Colonic mucosa (tissue), 4 donors: Measurements from ENCODE around the gene RTP1. TPM values are rescaled to one million over a fixed set of nuclear protein-coding genes. Genes with fewer than 3 reads are reported as not detected.

Experiments
- DNase-seq: peaks from one replicate; pipeline ENCODE4 v3.0.0-alpha.2; 2020
- H3K27ac ChIP-seq: fragments of 200-600 bp; one replicate; pipeline ENCODE4 v1.8.0; 2021
- H3K27me3 ChIP-seq: fragments of 200-600 bp; one replicate; pipeline ENCODE4 v1.8.0; 2021
- H3K36me3 ChIP-seq: fragments of 200-600 bp; one replicate; pipeline ENCODE4 v1.8.0; 2021
- H3K4me1 ChIP-seq: fragments of 200-600 bp; one replicate; pipeline ENCODE4 v1.8.0; 2021; ENCODE audit warnings: mild to moderate bottlenecking
- H3K4me3 ChIP-seq: fragments of 200-600 bp; one replicate; pipeline ENCODE4 v1.8.0; 2021
- H3K9ac ChIP-seq, 2 donors: one replicate each; pipeline ENCODE4 v1.7.0; 2013; ENCODE audit warnings: control low read depth in 2 of 2, low read depth in 2 of 2, low read length in 2 of 2
- H3K9me3 ChIP-seq: fragments of 200-600 bp; one replicate; pipeline ENCODE4 v1.8.0; 2021
- intact Hi-C: fragments of 100-400 bp; cut with DNase I; formaldehyde crosslinking; loops from one replicate; pipeline ENCODE4 v1.14.1; 2022
- total RNA-seq, 2 donors: library from RNA; stranded (reverse); fragmentation: NEBNext Ultra II Directional in 1 of 2; extraction: Animal tissue kit (Norgen Biotek cat#: 25700) in 1 of 2; gene quantifications; one replicate each; pipeline ENCODE4 v1.2.1, GENCODE V29; 2021
- TF ChIP-seq, protein P1 (sequence below): fragments of 200-600 bp; IDR thresholded peaks from one replicate; pipeline ENCODE4 v1.8.0; 2022; ENCODE audit warnings: antibody characterized with exemption, mild to moderate bottlenecking
- donor health status: healthy.
- donor health status: DM: no; HTN: no; CAD: no.
- donor health status: DM: no; HTN: no; CAD: no.

Gene RTP1
- total RNA-seq, 2 donors from 2014 or later: not detected

DNA sequence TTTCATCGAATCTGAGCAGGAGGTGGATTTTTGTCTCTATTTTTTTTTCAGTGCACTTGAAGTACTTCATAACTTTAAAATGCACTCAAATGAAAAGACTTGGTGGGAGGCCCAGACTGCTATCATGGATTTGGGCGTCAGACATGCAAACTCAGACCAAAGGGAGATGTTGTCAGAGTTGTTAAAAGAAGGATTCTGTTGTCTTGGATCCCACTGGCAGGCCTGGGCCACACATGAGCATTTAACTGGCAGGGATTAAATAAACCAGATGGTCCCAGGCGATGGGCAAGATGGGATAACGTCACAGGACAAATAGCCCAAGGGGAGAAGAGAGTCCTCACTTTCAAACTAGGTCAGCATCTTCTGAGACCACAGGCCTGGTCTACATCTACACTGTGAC lies 15.4 kb downstream of the RTP1 start:
- Histone ChIP-seq H3K27ac (no peak overlapping the region), H3K9me3 (no peaks in the 10 kb centered on the region), H3K36me3 (no peaks in the 10 kb centered on the region), H3K27me3 (no peaks in the 10 kb centered on the region), H3K9ac (no peak overlapping the region), H3K4me1 (no peaks in the 10 kb centered on the region), H3K4me3 (no peak overlapping the region)
- no peak for DNase-seq
- intact Hi-C loops: no loop called here
- TF ChIP-seq, protein P1, sequence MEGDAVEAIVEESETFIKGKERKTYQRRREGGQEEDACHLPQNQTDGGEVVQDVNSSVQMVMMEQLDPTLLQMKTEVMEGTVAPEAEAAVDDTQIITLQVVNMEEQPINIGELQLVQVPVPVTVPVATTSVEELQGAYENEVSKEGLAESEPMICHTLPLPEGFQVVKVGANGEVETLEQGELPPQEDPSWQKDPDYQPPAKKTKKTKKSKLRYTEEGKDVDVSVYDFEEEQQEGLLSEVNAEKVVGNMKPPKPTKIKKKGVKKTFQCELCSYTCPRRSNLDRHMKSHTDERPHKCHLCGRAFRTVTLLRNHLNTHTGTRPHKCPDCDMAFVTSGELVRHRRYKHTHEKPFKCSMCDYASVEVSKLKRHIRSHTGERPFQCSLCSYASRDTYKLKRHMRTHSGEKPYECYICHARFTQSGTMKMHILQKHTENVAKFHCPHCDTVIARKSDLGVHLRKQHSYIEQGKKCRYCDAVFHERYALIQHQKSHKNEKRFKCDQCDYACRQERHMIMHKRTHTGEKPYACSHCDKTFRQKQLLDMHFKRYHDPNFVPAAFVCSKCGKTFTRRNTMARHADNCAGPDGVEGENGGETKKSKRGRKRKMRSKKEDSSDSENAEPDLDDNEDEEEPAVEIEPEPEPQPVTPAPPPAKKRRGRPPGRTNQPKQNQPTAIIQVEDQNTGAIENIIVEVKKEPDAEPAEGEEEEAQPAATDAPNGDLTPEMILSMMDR: no peak

DNA sequence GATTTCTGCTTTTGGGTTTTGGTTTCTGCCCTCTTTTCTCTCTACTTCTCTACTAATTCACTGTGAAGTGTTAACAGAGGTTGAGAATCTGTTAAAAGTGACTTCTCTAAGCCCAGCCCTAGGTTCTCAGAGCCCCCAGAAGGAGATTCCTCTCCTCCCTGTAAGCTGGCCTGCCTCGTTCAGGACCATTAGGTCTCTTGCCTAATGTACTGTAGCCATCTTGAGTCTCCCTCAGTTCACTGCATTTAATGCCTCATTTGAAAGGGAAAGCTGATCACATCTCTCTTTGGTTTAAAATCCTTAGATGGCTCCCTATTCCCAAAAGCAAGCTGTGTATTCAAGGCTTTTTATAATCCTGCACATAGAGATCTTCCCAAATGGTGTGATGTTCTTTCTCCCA lies 16.3 kb downstream of the RTP1 start:
- TF ChIP-seq, protein P1: no peak
- H3K9me3 ChIP-seq: no peaks in the 10 kb centered on the region
- H3K27me3 ChIP-seq: no peaks in the 10 kb centered on the region
- no peak overlapping the region for H3K27ac ChIP-seq
- H3K4me1 ChIP-seq: no peaks in the 10 kb centered on the region
- intact Hi-C loops: no loop called here
- DNase-seq: no peak
- H3K9ac ChIP-seq: no peak overlapping the region
- no peak overlapping the region for H3K4me3 ChIP-seq
- no peaks in the 10 kb centered on the region for H3K36me3 ChIP-seq

DNA sequence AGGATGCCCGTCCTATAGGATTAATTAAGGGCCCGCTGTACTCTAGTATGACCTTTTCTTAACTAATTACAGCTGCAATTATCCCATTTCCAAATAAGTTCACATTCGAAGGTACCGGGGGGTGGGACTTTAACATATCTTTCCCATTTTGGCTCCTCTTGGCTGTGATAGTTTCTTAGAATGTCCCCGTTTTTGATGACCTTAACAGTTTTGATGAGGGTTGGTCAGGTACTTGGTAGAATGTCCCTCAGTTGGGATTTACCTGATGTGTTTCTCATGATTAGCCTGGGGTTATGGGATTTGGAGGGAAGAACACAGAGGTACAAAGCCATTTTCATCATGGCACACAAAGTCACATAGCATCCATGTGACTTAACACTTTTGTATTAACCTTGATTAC lies 18.2 kb downstream of the RTP1 start:
- no peak overlapping the region for H3K4me3 ChIP-seq
- H3K27ac ChIP-seq: no peak overlapping the region
- H3K9me3 ChIP-seq: no peaks in the 10 kb centered on the region
- no peaks in the 10 kb centered on the region for H3K4me1 ChIP-seq
- DNase-seq: no peak
- H3K9ac ChIP-seq: no peak overlapping the region
- H3K36me3 ChIP-seq: no peaks in the 10 kb centered on the region
- TF ChIP-seq, protein P1: no peak
- intact Hi-C loops: loop anchor here (5.0 kb wide), 1 partner anchor 497 kb away; no protein-coding TSS in a partner anchor
- H3K27me3 ChIP-seq: no peaks in the 10 kb centered on the region

DNA sequence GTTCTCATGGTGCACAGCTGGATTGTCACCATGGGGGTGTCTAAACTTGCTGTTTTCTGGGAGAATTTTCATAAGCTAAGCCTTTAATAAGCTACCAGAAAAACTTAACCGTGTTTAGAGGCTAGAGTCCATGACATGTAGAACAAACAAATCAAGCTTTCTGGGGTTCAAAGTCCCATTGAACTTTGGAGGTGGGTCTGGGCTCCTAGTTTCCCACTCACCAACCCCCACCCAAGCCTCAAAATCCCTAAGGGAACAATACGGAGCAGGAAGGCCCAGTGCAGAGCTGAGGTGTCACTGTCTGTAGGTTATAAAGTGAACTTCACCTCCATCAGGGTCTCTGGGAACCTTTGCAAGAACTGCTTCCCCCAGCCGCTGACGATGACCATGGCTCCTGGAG lies 25.5 kb downstream of the RTP1 start:
- Histone ChIP-seq H3K27me3 (no peaks in the 10 kb centered on the region), H3K4me3 (no peak overlapping the region), H3K36me3 (no peaks in the 10 kb centered on the region), H3K9me3 (no peaks in the 10 kb centered on the region), H3K9ac (no peak overlapping the region), H3K4me1 (no peaks in the 10 kb centered on the region), H3K27ac (no peak overlapping the region)
- no peak for DNase-seq
- TF ChIP-seq, protein P1: no peak
- intact Hi-C loops: loop anchor here (5.0 kb wide), 1 partner anchor 94 kb away; no protein-coding TSS in a partner anchor

DNA sequence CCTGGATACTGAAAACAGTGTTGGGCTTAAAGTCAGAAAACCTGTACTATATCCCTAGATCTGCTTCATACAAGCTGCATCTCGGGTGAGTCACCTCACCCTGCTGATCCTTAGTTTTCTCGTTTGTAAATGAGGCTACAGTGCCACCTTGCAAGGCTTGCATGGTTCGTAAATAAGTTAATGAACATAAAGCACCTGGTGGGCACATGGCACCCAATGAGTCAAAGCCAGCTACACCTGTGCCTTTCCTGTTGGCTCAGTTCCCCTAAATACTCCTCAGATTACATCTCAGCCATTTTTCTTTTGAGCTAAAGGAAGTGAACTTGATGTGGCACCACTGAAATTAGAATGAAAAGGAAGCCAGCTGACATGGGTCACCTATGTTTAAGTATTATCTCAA lies 26.5 kb downstream of the RTP1 start:
- H3K9ac ChIP-seq: no peak overlapping the region
- intact Hi-C loops: loop anchor here (5.0 kb wide), 1 partner anchor 94 kb away; no protein-coding TSS in a partner anchor
- no peaks in the 10 kb centered on the region for H3K36me3 ChIP-seq
- no peaks in the 10 kb centered on the region for H3K9me3 ChIP-seq
- no peak for DNase-seq
- TF ChIP-seq, protein P1: no peak
- H3K27me3 ChIP-seq: no peaks in the 10 kb centered on the region
- H3K4me3 ChIP-seq: no peak overlapping the region
- H3K27ac ChIP-seq: no peak overlapping the region
- no peaks in the 10 kb centered on the region for H3K4me1 ChIP-seq
